GM12801 (cell line): Measurements from ENCODE around the gene UBE2L5.

Experiments
- TF ChIP-seq, protein P1 (sequence below): IDR thresholded peaks from one replicate; pipeline ENCODE4 v1.5.1; 2011; ENCODE audit warnings: control low read depth; ENCODE audit not compliant: insufficient read length; ENCODE audit errors: extremely low read depth

UBE2L5 gene

GRCh38 chr13:30408319-30409101 is 13.8 kb upstream of the UBE2L5 start:
- TF ChIP-seq, protein P1, sequence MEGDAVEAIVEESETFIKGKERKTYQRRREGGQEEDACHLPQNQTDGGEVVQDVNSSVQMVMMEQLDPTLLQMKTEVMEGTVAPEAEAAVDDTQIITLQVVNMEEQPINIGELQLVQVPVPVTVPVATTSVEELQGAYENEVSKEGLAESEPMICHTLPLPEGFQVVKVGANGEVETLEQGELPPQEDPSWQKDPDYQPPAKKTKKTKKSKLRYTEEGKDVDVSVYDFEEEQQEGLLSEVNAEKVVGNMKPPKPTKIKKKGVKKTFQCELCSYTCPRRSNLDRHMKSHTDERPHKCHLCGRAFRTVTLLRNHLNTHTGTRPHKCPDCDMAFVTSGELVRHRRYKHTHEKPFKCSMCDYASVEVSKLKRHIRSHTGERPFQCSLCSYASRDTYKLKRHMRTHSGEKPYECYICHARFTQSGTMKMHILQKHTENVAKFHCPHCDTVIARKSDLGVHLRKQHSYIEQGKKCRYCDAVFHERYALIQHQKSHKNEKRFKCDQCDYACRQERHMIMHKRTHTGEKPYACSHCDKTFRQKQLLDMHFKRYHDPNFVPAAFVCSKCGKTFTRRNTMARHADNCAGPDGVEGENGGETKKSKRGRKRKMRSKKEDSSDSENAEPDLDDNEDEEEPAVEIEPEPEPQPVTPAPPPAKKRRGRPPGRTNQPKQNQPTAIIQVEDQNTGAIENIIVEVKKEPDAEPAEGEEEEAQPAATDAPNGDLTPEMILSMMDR, result no peak

- TF ChIP-seq, protein P1, result no peak
Observed at GRCh38 chr13:30409886-30410704, 12.2 kb upstream of the UBE2L5 start.

GRCh38 chr13:30410705-30411125 is 11.6 kb upstream of the UBE2L5 start:
- TF ChIP-seq, protein P1, result no peak

GRCh38 chr13:30412346-30412745 is 9.9 kb upstream of the UBE2L5 start:
- TF ChIP-seq, protein P1, result no peak

- TF ChIP-seq, protein P1, result no peak
Observed at GRCh38 chr13:30413842-30414241, 8.5 kb upstream of the UBE2L5 start.

GRCh38 chr13:30415430-30416030 is 6.8 kb upstream of the UBE2L5 start:
- TF ChIP-seq, protein P1, result no peak

- TF ChIP-seq, protein P1, result no peak
Observed at GRCh38 chr13:30416471-30416870, 5.8 kb upstream of the UBE2L5 start.
